T-helper 1 cell treated with Interleukin-12 subunit alpha and Interleukin-12 subunit beta and Interleukin-4 antibody, amounts not matched to agents 30 ng/mL and 1 ng/mL, for 36 hours (primary cell): ENCODE data around the gene TMEM171. TPM values are rescaled to one million over a fixed set of nuclear protein-coding genes. Genes with fewer than 3 reads are reported as not detected.

Experiments used
- intact Hi-C: fragments of 100-400 bp; cut with micrococcal nuclease; formaldehyde crosslinking; loops from one replicate; pipeline ENCODE4 v1.15.1; 2024
- total RNA-seq: library from RNA; stranded (reverse); gene quantifications from 2 replicates; pipeline ENCODE4 v1.2.3, GENCODE V29; 2022

Gene TMEM171
- total RNA-seq, 1 donor from 2014 or later = not detected

DNA sequence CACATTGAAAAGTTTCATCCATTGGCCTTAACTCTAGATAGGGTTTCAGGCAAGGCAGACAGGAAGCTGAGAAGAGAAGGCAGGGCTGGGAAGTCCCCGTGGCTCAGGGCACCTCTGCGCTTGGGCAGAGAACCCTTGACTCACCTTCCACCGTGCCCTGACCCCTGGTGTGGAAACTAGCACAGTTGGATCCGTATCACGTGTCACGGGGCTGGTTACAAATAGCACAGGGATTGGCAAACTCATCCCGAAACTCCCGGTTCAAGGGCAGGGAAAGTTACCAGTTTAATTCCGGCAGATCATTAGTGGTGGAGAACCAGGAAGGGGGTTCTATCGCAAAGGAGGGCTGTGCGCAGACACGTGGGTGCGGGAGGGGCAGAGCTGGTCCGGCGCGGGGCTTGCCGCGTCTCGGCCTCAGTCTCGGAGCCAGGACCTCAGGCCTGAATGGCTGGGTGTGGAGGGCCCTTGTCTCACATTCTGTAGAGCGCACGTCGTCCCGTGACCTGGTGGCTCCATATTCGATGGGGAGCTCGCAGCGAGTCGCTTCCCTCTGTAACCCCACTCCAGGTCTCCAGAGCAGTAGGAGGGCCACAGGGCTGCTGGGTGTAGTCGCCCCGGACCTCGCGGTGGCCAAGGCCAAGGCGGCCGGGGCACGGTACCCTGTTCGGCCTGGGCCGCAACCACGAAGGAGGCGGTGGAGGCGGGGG lies 771 bp upstream of the TMEM171 start:
- intact Hi-C loops = no loop called here

DNA sequence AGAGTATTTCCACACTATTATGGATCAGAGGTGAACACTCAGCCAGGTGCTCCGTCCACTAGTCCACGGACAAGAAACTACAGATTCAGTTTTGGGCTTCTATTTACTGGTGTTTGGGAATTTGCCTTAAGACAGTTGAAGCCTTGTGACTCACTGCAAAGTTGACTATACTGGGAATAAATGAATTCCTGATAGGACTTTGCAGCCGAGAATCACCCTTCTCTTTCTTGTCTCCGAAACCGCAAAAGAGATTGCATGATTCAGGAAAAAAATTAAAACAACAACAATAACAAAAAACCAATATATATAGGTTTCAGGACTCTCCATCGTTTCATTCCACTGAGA lies 716 bp downstream of the TMEM171 start:
- intact Hi-C loops = no loop called here

DNA sequence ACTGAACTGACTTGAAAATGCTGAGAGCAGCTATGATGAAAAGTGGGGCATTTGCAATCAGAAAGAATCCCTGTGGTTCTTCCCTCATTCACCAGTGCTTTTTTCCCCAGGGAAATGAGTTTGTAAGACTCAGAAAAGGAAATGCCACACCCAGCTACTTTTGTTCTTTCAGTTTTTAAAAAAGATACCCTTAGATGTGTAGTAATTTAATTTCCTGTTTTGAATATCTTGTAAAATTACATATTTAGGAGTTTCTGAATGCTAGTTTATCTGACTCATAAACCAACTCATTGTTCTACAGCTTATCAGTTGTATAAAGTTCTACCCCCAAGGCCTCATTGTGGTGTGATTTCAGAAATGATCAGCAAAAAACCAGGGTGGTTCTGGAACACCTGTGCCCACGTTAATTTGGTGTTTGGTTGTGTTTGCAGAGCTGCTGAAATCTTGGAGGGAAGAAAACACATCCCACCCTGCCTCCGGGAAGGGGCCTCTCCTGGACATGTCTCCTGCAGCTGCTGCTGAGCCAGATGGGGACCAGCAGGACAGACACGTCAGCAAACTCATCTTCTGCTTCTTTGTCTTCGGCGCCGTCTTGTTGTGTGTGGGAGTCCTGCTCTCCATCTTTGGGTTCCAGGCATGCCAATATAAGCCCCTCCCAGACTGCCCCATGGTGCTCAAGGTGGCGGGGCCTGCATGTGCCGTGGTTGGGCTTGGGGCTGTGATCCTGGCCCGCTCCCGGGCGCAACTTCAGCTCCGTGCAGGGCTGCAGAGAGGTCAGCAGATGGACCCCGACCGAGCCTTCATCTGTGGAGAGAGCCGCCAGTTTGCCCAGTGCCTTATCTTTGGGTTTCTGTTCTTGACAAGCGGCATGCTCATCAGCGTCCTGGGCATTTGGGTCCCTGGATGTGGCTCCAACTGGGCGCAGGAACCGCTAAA lies 2.8 kb downstream of the TMEM171 start:
- intact Hi-C loops = no loop called here

DNA sequence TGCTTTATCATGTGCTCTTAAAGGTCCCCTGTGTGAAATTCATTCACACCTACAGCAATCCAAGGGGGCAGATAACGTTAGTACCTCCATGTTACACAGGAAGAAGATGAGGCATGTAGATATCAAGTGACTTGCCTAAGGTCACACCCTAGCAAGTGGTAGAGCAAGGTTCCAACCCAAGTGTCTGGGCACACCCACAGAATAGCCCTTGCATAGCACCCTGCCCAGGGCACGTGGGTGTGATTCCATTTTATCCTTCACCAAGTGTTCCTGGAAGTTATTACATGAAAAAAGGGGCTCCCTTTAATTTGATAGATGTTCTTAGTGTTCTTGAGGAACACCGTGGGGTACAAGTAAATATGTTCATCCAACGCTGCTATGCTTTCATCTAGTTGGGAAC lies 4.9 kb downstream of the TMEM171 start:
- intact Hi-C loops = no loop called here

DNA sequence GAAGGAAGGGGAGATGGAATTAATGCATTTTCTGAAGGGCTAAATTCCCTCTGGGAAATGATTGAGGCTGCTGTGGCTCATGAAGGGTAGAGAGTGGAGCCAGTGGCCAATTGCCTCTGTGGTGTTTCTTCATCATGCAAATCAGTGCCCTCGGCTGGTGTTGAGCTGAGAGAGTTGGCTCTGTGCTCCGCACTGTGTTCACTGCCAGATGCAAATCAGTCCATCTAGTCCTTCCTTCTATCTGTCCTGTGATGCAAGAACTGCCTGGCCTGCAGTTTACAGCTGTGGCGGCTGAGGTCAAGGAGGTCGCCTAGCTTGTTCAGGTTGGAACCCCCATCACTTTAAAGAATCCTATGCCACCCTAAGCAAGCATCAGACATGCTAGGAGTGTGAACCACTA lies 6.0 kb downstream of the TMEM171 start:
- intact Hi-C loops = no loop called here

DNA sequence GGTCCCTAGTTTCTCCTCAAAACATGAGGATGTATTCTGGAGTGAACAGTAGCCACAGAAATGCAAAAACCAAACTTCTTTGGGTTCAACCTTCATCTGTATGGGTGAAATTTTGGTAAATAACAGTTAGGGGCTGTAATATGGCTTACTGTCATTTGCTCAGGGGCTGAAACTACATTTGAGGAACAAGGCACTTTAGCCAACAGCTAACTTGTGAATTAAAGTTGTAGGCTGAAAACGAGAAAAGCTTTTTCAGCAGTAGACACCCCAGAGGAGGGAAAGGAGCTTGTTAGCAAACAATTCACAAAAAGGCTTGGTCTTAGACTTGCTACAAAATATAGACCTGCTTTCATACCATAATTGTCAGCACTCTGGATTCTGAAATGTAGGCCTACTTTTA lies 6.6 kb downstream of the TMEM171 start:
- intact Hi-C loops = no loop called here

DNA sequence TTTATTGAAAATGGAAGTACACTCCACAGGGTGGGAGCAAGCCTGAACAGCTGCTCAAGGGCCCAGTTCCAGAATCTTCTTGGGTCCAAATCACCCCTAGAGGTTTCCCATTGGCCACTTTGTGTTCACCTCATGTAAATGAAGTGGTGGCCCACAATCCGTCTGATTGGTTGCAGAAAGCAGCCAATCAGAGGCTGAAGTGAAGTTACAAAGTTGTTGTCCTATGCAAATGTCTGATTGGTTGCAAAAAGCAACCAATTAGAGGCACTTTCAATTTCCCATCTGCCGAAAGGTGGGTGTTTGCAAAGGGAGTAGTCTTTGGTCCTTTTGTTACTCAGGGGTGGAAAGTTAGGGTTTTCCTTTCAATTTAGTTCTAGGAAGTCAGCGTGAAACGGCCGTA lies 8.8 kb downstream of the TMEM171 start:
- intact Hi-C loops = no loop called here

DNA sequence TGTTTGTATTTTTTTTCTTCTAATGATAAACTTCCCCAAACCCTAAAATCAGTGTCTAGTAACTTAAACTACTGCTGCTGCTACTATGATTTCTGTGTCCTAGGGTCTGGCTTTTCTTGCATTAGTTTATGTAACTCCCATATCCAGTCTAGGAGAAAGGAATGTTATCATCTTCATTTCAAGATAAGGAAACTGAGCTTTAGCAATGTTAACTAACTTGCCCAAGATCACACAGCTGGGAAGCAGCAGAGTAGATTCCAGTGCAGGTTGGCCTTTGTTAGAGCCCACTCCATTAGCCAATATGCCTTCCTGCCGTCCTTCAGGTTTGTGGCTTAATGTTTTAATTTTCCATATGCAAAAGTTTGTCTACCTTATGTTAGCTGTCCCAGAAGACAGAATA lies 10.4 kb downstream of the TMEM171 start:
- intact Hi-C loops = no loop called here

DNA sequence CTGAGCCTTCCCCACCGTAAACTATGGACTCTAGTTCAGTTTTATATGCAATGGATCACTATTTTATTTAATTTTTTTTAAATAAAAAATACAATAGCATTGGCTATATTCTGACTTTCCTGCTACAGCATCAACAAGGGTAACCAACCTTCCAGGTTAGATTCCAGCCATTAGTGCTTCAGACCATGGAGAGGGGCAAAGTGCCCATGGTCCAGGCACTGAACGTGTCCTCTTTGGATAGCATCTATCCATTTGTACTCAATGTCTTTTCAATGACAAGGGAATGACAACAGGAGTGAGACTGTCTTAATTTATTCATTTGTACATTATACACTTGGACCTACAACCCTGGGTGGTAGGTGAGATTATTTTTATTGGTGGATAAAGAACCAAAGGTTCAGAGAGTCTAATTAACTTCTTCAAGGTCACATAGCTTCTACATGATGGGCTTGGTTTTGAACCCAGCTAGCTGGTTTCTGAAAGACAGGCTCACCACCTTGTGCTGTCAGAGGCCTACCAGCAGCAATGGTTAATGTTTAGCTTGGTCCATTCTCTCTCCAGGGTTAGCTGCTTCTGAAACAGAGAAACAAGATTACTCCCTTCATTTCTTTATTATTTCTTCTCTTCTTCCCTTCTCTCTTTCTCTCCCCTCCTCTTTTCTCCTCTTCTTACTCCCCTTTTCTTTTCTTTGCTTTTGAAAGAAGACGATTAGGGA lies 11.5 kb downstream of the TMEM171 start:
- intact Hi-C loops = no loop called here

DNA sequence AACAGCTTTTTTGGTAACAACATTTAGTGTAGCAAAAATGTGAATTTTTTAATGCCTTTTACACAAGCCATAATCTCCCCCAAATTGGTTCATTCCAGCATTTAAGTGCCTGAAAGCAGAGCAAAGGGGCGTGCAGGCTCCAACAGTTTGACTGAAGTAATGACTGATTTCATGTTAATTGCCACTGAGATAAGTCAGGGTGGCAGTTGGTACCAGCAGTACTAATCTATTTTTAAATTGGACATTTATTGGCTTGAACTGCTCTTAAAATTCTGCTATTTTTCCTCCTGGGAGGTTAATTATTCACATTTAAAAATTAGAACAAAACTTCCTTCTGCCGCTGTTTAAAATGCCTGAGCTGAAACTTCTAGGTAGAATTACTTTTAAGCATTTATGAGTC lies 12.4 kb downstream of the TMEM171 start:
- intact Hi-C loops = no loop called here

DNA sequence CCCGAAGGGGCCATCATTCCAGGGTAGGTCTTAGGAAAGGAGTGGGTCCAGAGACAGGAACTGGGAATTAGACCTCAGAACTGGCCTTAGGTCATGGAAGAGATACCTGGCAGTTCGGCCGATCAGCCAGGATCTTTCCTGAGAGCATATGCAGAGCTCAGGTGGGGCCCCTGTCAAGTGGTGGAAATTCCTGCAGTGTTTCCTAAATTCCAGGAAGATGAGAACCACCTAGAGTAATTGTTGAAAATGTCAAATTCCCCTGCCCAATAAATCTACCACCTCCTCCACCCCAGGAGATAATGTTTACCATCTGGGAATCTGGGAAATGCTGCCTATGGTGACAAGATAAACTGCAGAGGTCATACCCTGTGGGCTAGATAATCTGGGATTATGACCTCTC lies 14.6 kb downstream of the TMEM171 start:
- intact Hi-C loops = no loop called here

DNA sequence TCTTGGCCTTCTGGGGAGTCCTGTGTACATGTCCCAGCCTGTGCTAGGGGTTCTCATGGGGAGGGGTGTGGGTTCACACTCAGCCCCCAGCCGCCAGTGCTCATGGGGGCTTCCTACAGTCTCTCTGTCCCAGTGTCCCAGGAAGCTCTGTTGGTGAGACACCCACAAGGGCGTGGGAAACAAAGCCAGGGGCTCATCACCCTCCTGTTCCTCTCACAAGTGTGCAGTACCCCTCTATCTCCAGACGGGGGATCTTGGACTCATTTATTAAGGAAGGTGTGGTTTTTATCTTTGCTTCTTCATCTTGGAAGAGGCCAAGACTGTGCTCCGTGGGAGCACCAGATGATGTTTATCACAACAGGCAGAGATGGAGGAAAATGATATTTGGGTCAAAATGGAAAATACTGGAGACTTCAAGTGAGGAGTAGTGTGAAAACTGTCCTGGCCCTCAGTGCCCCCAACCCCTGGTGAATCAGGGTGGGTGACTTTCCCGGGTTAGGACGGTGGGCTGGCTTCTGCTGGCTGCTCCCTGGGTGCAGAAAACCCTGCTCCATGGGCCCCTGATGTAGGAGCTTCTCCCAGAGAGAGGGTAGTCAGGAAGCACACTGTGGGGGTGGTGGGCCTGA lies 15.2 kb downstream of the TMEM171 start:
- intact Hi-C loops = no loop called here

DNA sequence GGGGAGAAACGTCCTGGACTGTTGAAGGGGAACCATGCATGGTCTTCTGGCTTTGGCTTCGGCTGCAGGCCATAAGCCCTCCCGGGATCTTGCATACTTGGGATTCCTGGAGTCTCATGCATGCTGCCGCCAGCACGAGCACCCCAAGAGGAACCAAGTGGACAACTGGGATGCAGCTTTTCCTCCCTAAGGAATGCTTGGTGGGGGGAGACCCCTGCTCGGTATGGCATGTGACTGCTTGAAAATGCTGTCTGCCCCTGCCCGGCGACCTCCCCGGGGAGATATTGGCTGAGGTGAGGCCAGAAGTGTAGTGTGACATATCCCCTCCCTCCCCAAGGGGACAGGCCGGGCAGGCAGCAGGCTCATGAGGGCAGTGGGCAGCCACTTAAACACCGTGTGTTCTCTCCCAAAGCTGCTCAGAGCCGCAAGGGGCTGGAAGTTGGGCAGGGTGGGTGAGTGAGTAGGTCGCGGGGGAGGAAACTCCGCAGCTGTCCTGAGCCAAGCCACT lies 15.7 kb downstream of the TMEM171 start:
- intact Hi-C loops = no loop called here

DNA sequence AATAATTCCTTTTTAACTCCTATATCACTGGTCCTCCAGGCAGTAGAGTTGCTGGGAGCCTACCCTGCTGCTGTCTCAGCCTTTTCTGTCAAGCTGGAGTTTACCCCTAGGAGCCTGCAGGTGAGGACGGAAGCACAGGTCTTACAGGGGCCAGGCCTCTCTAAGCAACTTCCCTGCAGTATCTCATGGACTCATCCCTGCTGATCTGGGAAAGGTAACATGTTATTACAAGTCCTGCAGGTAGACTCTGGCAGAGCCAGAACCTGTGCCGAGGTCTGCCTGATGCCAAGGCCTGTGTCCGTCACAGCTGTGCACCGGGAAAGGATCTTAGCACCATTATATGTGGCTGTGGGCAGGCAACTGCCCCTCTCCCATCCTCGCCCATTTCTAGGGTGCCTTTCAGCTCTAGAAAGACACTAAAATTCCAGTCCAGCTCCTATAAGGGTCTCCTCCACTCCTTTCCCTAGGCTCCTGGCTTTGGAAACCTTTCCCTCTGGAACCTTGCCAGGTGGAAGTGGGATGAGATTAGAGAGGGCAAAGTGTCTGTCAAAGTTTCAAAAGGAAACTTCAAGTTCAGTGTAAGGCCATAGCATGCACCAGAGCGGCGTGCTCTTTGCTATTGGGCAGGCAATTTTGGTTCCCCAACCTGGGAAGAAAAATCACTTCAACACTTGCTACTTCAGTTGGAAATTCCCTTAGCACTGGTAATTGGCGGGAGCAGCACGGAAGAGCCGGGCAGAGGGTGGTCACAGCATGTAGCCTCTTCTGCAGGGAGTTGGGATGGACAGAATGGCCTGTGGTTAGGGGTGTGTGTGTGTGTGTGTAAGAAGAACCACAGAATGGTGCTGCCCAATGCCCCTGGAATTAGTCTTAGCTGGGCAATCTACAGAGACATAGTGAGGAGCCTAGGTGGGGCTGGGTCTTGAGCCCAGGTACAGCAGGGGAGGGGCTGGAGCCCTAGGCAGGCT lies 17.5 kb downstream of the TMEM171 start:
- intact Hi-C loops = no loop called here

DNA sequence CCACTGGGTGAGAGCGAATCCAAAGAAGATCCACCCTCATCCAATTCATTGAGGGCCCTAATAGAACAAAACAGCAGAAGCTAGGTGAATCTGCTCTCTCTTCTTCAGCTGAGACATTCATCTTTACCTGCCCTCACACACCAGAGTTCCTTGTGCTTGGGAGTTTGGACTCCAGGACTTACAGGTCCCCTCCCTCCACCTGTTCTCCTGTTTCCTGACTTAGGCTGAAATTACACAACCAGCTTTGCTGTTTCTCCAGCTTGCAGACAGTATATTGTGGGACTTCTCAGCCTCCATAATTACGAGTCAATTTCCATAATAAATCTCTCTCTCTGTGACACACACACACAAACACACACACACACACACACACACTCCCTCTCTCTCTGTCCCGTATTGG lies 19.1 kb downstream of the TMEM171 start:
- intact Hi-C loops = no loop called here

DNA sequence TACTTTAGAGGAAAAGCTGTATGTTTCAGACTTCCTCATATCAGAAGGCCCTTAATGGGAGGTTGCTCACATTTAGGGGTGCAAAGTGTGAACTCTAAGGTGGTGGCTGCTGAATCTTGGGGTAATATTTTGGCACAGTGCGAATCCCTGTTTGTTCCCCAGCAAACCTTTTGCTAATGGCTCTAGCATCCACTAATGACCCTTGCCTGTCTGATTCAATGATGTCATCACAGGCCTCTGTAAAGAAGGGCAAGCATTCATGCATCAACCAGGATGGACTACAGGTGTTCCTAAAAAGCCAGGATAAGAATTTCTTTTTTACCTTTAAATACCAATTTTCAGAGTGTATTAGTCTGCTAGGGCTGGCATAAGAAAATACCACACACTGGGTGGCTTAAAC lies 20.4 kb downstream of the TMEM171 start:
- intact Hi-C loops = no loop called here

DNA sequence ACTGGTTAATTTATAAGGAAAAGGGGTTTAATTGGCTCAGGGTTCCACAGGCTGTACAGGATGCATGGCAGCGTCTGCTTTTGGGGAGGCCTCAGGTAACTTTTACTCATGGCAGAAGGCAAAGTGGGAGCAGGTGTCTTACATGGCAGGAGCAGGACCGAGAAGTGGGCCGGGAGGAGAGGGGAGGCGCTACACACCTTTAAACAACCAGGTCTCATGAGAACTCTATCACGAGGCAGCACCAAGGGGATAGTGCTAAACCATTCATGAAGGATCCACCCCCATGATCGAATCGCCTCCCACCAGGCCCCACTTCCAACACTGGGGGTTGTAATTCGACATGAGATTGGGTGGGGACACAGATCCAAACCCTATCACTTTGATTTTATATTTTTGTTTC lies 21.7 kb downstream of the TMEM171 start:
- intact Hi-C loops = no loop called here

DNA sequence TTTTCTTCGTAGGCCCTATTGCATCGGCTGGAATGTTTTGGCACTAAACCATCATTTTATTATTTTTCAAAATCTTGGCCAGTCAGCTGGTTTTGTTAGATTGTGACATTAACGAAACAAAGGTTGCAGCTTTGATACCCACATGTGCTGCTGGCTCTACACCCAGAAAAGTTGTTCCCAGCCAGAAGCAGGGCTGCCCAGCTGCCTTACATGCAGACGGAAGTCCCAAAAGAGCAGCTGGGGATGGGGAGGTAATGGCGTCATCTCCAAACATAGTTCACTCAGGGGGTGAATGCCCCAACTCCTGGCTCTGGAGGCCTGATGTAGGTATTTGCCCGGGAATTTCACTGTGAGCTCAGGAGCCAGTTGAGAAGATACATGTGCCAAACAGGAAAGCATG lies 23.3 kb downstream of the TMEM171 start:
- intact Hi-C loops = no loop called here

DNA sequence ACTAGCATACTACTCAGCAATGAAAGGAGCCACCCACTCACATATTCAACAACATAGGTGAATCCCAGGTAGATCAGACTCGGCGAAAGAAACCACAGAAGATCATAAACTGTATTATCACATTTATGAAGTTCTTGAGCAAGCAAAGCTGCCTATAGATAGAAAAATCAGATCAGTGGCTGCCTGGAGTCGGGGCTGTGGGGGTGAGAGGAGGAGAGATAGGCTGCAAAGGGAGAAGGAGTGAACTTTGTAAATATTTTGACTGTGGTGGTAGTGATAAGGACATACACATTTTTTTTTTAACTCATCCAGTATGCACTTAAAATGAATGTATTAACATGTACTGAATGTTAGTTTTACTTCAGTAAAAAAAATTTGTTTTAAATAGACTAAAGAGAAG lies 29.2 kb downstream of the TMEM171 start:
- intact Hi-C loops = no loop called here

DNA sequence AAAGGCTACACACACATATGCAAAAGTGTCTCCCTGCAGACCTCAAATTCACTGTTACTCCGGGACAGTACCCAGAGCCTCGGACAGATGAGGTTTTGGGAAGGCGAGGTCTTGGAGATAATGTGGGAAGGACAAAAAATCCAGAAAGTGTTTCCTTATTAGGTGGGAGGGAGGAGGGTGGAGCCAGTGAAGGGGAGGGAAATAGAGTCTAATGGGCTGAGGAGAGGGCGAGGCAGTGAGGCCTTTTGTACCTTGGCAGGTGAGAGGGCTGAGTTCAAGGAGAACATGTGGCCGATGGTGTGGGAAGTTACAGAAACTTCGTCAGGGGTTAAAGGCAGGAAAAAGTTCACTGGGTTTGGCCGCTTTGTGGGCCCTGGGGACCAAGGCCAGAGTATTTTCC lies 30.5 kb downstream of the TMEM171 start:
- intact Hi-C loops = no loop called here
